Measurements from ENCODE around the gene KLHDC8A. TPM values are rescaled to one million over a fixed set of nuclear protein-coding genes. Genes with fewer than 3 reads are reported as not detected.

KLHDC8A gene
- total RNA-seq, 1 experiment from 2014 or later, result not detected

DNA sequence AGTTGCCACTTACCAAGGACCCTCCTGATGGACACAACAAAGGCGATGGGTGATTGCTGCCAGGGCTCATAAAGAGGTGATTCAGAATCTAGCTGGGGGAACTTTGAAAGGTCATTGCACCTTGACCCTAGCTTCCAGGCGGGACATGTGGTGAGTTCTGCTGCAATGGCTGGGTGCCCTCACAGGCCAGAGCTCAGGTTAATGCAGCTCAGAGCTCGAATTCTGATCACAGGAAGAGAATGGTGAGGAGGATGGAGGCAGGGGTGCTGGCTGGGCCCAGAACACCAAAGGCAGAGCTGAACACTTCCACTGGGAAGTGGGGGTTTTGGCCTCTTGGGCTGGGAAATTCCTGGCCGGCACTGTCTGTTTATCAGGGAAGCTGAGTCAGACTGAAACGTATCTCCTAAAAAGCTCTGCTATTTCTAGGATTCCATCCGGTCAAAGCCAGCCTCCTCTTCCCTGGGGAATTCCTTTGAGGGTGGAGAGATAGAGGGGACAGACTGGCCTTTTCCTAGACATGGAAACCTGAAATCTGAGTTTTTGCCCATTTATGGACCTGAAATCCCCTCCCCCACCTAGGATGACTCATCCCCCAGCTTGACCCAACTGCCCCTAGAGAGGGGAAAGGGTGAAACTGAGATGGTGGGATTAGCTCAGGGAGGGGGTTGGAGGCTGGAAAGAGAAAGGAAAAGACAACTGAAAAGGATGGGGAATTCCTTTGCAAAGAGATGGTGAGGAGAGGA lies 62.4 kb downstream of the KLHDC8A start:
- ChIA-PET CTCF (interaction anchor here (0.6 to 17.1 kb wide), 11 partner anchors 9 to 600 kb away, joined by 3 to 197 read pairs (median 6); partner anchors contain the start of gene NUAK2), POLR2A (interaction anchor here (0.6 to 13.2 kb wide), 10 partner anchors 9 to 58 kb away, joined by 3 to 201 read pairs (median 5); partner anchors contain the start of gene NUAK2)
- Mint-ChIP-seq H3K4me3 (ENCODE audit: unreplicated experiment) (no peak overlapping the region), H3K27me3 (ENCODE audit: insufficient read depth, unreplicated experiment) (no peaks in the 10 kb centered on the region), H3K27ac (ENCODE audit: low read depth, unreplicated experiment) (peak overlapping the region; percentile 77), H3K36me3 (ENCODE audit: insufficient read depth, unreplicated experiment) (peaks cover 7% of the 10 kb centered on the region), H3K9me3 (ENCODE audit: unreplicated experiment) (no peaks in the 10 kb centered on the region), H3K4me1 (ENCODE audit: insufficient read depth, unreplicated experiment) (peaks cover 55% of the 10 kb centered on the region)
- BruUV-seq (replicated peaks), result no TSS peak
- intact Hi-C loops (cut with micrococcal nuclease), result no loop called here
- TF ChIP-seq, protein P1, sequence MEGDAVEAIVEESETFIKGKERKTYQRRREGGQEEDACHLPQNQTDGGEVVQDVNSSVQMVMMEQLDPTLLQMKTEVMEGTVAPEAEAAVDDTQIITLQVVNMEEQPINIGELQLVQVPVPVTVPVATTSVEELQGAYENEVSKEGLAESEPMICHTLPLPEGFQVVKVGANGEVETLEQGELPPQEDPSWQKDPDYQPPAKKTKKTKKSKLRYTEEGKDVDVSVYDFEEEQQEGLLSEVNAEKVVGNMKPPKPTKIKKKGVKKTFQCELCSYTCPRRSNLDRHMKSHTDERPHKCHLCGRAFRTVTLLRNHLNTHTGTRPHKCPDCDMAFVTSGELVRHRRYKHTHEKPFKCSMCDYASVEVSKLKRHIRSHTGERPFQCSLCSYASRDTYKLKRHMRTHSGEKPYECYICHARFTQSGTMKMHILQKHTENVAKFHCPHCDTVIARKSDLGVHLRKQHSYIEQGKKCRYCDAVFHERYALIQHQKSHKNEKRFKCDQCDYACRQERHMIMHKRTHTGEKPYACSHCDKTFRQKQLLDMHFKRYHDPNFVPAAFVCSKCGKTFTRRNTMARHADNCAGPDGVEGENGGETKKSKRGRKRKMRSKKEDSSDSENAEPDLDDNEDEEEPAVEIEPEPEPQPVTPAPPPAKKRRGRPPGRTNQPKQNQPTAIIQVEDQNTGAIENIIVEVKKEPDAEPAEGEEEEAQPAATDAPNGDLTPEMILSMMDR (IDR thresholded peaks at IDR 0.05; ENCODE audit: unreplicated experiment), result no peak
- peak; percentile 97 for DNase-seq (ENCODE audit: unreplicated experiment)

DNA sequence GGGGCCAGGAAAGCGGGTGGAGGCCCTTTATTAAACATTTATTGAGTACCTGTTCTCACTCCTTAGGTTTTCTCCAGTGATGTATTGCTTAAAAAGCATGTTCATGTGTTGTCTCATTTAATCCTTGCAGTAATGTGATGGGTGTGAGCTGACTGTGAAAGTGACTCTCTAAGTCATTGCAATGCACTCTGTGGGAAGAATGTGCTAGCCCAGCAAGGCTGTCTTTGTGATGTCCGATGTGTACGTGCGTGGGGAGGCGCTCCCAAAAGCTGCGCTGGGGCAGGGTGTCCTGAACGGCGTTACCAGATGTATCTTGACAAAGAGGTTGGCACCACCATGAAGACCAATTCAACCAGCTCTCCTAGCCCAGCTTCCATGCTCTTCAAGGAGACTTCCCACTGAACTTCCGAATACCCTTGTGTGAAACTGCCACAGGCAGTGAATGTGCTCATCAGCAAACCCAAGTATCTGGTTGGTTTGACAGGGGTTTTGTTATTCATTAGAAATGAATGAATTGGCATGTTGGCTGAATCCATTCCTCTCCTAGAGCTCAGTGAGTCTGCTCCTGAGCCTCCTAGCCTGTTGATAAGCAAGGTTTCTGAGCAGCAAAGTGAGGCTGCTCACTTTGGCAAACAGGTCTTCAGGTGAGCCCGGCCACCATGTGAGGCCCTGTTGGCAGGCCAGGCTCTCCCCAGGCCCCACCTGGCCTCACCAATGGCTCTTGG lies 63.2 kb downstream of the KLHDC8A start:
- no peaks in the 10 kb centered on the region for H3K9me3 Mint-ChIP-seq (ENCODE audit: unreplicated experiment)
- no peak overlapping the region for H3K4me3 Mint-ChIP-seq (ENCODE audit: unreplicated experiment)
- no peaks in the 10 kb centered on the region for H3K27me3 Mint-ChIP-seq (ENCODE audit: insufficient read depth, unreplicated experiment)
- ChIA-PET CTCF (interaction anchor here (0.6 to 17.1 kb wide), 14 partner anchors 9 to 599 kb away, joined by 3 to 197 read pairs (median 5); partner anchors contain the start of gene NUAK2), POLR2A (interaction anchor here (0.9 to 13.2 kb wide), 6 partner anchors 8 to 31 kb away, joined by 4 to 201 read pairs (median 8); partner anchors contain the start of gene NUAK2)
- no peak for DNase-seq (ENCODE audit: unreplicated experiment)
- TF ChIP-seq, protein P1 (IDR thresholded peaks at IDR 0.05; ENCODE audit: unreplicated experiment), result no peak
- H3K36me3 Mint-ChIP-seq (ENCODE audit: insufficient read depth, unreplicated experiment), result peaks cover 7% of the 10 kb centered on the region
- intact Hi-C loops (cut with micrococcal nuclease), result no loop called here
- peaks cover 48% of the 10 kb centered on the region for H3K4me1 Mint-ChIP-seq (ENCODE audit: insufficient read depth, unreplicated experiment)
- BruUV-seq (replicated peaks), result no TSS peak
- H3K27ac Mint-ChIP-seq (ENCODE audit: low read depth, unreplicated experiment), result peak overlapping the region; percentile 77

DNA sequence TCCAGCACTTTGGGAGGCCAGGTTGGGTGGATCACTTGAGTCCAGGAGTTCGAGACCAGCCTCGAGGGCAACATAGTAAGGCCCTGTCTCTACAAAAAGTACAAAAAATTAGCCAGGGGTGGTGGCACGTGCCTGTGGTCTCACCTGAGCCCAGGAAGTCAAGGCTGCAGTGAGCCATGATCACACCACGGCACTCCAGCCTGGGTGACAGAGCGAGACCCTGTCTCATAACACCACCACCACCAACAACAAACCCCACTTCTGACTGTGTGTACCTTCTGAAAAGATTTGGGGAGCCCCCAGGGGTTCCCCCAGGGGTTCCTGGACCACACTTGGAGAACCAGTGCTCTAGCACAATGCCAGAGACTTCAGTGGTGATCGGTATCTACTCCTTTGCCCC lies 65.1 kb downstream of the KLHDC8A start:
- H3K27me3 Mint-ChIP-seq (ENCODE audit: insufficient read depth, unreplicated experiment), result no peaks in the 10 kb centered on the region
- no peak overlapping the region for H3K27ac Mint-ChIP-seq (ENCODE audit: low read depth, unreplicated experiment)
- intact Hi-C loops (cut with micrococcal nuclease), result no loop called here
- ChIA-PET POLR2A (interaction anchor here (0.5 kb wide), 1 partner anchor 18 kb away, joined by 3 read pairs; no protein-coding TSS in a partner anchor), CTCF (interaction anchor here (0.7 to 17.1 kb wide), 6 partner anchors 21 to 79 kb away, joined by 3 to 197 read pairs (median 4); partner anchors contain the start of gene NUAK2)
- TF ChIP-seq, protein P1 (IDR thresholded peaks at IDR 0.05; ENCODE audit: unreplicated experiment), result no peak
- H3K9me3 Mint-ChIP-seq (ENCODE audit: unreplicated experiment), result no peaks in the 10 kb centered on the region
- H3K4me1 Mint-ChIP-seq (ENCODE audit: insufficient read depth, unreplicated experiment), result peaks cover 50% of the 10 kb centered on the region
- H3K36me3 Mint-ChIP-seq (ENCODE audit: insufficient read depth, unreplicated experiment), result peaks cover 7% of the 10 kb centered on the region
- no TSS peak for BruUV-seq (replicated peaks)
- no peak overlapping the region for H3K4me3 Mint-ChIP-seq (ENCODE audit: unreplicated experiment)
- DNase-seq (ENCODE audit: unreplicated experiment), result no peak
